Measurements from ENCODE around the gene HM13. TPM values are rescaled to one million over a fixed set of nuclear protein-coding genes. Genes with fewer than 3 reads are reported as not detected.
A peak's percentile ranks its signal among the peaks of the same experiment; 100 is the strongest.

Gene HM13
- total and polyA plus RNA-seq, 9 of the 15 experiments (the other 6 are each of a cell fraction or from before 2014, with no cell fraction given) = 7.7 to 136 (median 74.5) TPM

GRCh38 chr20:31547017-31547675 is 32.9 kb downstream of the HM13 start (continued):
- TF ChIP-seq ZNF699 (CRISPR knock-in tag; IDR thresholded peaks at IDR 0.05; ENCODE audit: insufficient replicate concordance) (no peak), ZNF3 (CRISPR knock-in tag; IDR thresholded peaks at IDR 0.05) (no peak), HDGF (IDR thresholded peaks at IDR 0.05) (no peak), ZNF717 (CRISPR knock-in tag; IDR thresholded peaks at IDR 0.05) (no peak), ZKSCAN8 (CRISPR knock-in tag; IDR thresholded peaks at IDR 0.05) (no peak), NRF1 (conservative IDR thresholded peaks at IDR 0.05 in 1 of 2, IDR thresholded peaks at IDR 0.05 in 1 of 2) (peak; percentile 66 to 74), SLC30A9 (CRISPR knock-in tag; IDR thresholded peaks at IDR 0.05) (no peak), RHOXF2B (CRISPR knock-in tag; conservative IDR thresholded peaks at IDR 0.05) (no peak), FOXJ3 (CRISPR knock-in tag; IDR thresholded peaks at IDR 0.05) (no peak), CHD2 (IDR thresholded peaks at IDR 0.05; ENCODE audit: low read depth, low read length) (no peak), FIP1L1 (IDR thresholded peaks at IDR 0.05; ENCODE audit: low read depth, low read length, poor library complexity, severe bottlenecking) (no peak), PHF8 (IDR thresholded peaks at IDR 0.05; ENCODE audit: borderline replicate concordance, low read length) (peak; percentile 48; the same call in 1 of the 2 replicates), ILF3 (IDR thresholded peaks at IDR 0.05; ENCODE audit: borderline replicate concordance) (no peak), CTCF (IDR thresholded peaks at IDR 0.05 in 2 of 3, conservative IDR thresholded peaks at IDR 0.05 in 1 of 3; ENCODE audit: insufficient read depth in 2 of 3, low read depth in 1 of 3, low read length in 3 of 3) (no peak), TAF1 (IDR thresholded peaks at IDR 0.05; ENCODE audit: control insufficient read depth, extremely low read depth, insufficient read depth, low read length, severe bottlenecking) (peak; percentile 58), HMGN3 (IDR thresholded peaks at IDR 0.05; ENCODE audit: borderline replicate concordance, extremely low read depth, insufficient read length, low read depth, low read length) (peak; percentile 51), NUFIP1 (IDR thresholded peaks at IDR 0.05; ENCODE audit: partially characterized antibody) (no peak)
- TF ChIP-seq, protein P1, sequence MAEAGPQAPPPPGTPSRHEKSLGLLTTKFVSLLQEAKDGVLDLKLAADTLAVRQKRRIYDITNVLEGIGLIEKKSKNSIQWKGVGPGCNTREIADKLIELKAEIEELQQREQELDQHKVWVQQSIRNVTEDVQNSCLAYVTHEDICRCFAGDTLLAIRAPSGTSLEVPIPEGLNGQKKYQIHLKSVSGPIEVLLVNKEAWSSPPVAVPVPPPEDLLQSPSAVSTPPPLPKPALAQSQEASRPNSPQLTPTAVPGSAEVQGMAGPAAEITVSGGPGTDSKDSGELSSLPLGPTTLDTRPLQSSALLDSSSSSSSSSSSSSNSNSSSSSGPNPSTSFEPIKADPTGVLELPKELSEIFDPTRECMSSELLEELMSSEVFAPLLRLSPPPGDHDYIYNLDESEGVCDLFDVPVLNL (CRISPR knock-in tag; IDR thresholded peaks at IDR 0.05; ENCODE audit: low read depth) = no peak
- TF ChIP-seq, protein P2, sequence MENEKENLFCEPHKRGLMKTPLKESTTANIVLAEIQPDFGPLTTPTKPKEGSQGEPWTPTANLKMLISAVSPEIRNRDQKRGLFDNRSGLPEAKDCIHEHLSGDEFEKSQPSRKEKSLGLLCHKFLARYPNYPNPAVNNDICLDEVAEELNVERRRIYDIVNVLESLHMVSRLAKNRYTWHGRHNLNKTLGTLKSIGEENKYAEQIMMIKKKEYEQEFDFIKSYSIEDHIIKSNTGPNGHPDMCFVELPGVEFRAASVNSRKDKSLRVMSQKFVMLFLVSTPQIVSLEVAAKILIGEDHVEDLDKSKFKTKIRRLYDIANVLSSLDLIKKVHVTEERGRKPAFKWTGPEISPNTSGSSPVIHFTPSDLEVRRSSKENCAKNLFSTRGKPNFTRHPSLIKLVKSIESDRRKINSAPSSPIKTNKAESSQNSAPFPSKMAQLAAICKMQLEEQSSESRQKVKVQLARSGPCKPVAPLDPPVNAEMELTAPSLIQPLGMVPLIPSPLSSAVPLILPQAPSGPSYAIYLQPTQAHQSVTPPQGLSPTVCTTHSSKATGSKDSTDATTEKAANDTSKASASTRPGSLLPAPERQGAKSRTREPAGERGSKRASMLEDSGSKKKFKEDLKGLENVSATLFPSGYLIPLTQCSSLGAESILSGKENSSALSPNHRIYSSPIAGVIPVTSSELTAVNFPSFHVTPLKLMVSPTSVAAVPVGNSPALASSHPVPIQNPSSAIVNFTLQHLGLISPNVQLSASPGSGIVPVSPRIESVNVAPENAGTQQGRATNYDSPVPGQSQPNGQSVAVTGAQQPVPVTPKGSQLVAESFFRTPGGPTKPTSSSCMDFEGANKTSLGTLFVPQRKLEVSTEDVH (IDR thresholded peaks at IDR 0.05; ENCODE audit: low read depth, partially characterized antibody) = peak; percentile 69
- TF ChIP-seq, protein P3, sequence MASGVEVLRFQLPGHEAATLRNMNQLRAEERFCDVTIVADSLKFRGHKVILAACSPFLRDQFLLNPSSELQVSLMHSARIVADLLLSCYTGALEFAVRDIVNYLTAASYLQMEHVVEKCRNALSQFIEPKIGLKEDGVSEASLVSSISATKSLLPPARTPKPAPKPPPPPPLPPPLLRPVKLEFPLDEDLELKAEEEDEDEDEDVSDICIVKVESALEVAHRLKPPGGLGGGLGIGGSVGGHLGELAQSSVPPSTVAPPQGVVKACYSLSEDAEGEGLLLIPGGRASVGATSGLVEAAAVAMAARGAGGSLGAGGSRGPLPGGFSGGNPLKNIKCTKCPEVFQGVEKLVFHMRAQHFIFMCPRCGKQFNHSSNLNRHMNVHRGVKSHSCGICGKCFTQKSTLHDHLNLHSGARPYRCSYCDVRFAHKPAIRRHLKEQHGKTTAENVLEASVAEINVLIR (CRISPR knock-in tag; IDR thresholded peaks at IDR 0.05) = peak; percentile 71
